ENCODE results near the gene MTF1.
"Not testable (repeated sequence)": the region's sequence is repeated elsewhere in the genome, so short reads cannot be mapped to it uniquely, and the experiment has no call there.

MTF1 gene

GRCh38 chr1:37776946-37777516, 82.4 kb downstream of the MTF1 start:
- no peak overlapping the region for H3K27ac ChIP-seq
- TF ChIP-seq ZFX (IDR thresholded peaks at IDR 0.05) (no peak), CTCF (conservative IDR thresholded peaks at IDR 0.05) (no peak)

- H3K27ac ChIP-seq = not testable (repeated sequence)
These were observed 88.0 kb downstream of the MTF1 start for GRCh38 chr1:37771440-37771839.

GRCh38 chr1:37767488-37767887, 91.9 kb downstream of the MTF1 start:
- no peak overlapping the region for H3K27ac ChIP-seq
- TF ChIP-seq CTCF (conservative IDR thresholded peaks at IDR 0.05) (no peak), ZFX (IDR thresholded peaks at IDR 0.05) (no peak)

GRCh38 chr1:37765916-37766664, 93.3 kb downstream of the MTF1 start:
- TF ChIP-seq CTCF (conservative IDR thresholded peaks at IDR 0.05) = no peak
- no peak for TF ChIP-seq ZFX (IDR thresholded peaks at IDR 0.05)
- no peak overlapping the region for H3K27ac ChIP-seq

- TF ChIP-seq ZFX (IDR thresholded peaks at IDR 0.05) (no peak), CTCF (conservative IDR thresholded peaks at IDR 0.05) (no peak)
- no peak within 1 kb of the TSS for H3K27ac ChIP-seq
These were observed 94.4 kb downstream of the MTF1 start, which contains the start of gene EPHA10 for GRCh38 chr1:37764888-37765441. Gene EPHA10 (minus strand): TSS chr1:37765120. CDS start chr1:37765066, 54 bp downstream.

GRCh38 chr1:37764414-37764825, 95.0 kb downstream of the MTF1 start:
- H3K27ac ChIP-seq = no peak overlapping the region
- no peak for TF ChIP-seq CTCF (conservative IDR thresholded peaks at IDR 0.05)
- no peak for TF ChIP-seq ZFX (IDR thresholded peaks at IDR 0.05)

- TF ChIP-seq CTCF (conservative IDR thresholded peaks at IDR 0.05) (no peak), ZFX (IDR thresholded peaks at IDR 0.05) (no peak)
- no peak overlapping the region for H3K27ac ChIP-seq
These were observed 95.5 kb downstream of the MTF1 start for GRCh38 chr1:37763791-37764413.

Data from C4-2B (cell line).